ENCODE measurements around the gene AFDN.
A peak's percentile ranks its signal among the peaks of the same experiment; 100 is the strongest.

The AFDN gene

GRCh38 chr6:167843023-167843422 is 16.3 kb downstream of the AFDN start:
- no peak for DNase-seq

DNA sequence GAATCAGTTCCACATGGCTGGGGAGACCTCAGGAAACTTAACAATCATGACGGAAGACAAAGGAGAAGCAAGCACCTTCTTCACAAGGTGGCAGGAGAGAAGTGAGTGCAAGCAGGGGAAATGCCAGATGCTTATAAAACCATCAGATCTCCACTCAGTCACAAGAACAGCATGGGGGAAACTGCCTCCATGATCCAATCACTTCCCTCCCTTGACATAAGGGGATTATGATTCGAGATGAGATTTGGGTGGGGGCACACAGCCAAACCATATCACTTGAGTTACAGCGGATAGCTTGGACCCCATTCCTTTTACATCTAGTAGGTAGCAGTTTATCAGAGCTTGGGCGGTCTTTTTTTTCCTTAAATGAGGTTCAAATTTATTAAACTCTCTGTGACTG is 19.1 kb downstream of the AFDN start:
- DNase-seq, result no peak

GRCh38 chr6:167846997-167847606 is 20.4 kb downstream of the AFDN start:
- peak; percentile 65 for DNase-seq

DNA sequence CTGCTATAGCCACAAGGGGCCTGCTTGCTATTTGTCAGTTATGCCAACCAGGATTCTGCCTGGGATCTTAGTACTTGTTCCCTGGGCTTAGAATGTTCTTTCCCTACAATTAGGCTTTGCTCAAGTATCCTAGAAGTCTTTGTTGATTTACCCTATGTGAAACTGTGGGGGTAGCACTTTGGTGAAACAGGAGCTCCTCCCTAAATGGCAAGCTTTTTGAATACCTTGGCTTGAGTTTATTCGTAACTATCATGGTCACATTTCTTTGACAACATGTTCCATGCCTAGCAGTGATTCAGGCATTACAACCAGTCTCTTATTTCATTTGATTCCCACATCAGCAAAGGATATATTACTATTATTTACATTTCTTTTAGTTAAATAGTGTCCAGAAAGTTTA is 21.2 kb downstream of the AFDN start:
- DNase-seq, result no peak

DNA sequence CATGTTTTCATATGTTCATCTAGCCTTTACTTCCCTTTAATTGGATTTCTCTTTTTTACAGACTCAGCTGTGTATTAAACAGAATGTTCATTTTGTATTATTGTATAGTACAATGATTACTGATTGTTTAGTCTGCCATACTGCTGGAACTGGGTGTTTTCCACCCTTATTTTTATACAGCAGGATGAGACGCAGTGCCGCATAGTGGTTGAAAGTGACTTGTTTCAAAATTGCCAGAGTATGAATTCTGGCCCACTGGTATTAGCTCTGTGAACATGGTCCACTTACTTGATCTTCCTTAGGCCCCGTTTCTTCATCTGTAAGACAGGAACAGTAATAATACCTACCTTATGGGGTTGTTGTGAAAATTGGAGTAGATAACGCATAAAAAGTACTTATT is 22.1 kb downstream of the AFDN start:
- no peak for DNase-seq

GRCh38 chr6:167849846-167850459 is 23.2 kb downstream of the AFDN start:
- no peak for DNase-seq

DNA sequence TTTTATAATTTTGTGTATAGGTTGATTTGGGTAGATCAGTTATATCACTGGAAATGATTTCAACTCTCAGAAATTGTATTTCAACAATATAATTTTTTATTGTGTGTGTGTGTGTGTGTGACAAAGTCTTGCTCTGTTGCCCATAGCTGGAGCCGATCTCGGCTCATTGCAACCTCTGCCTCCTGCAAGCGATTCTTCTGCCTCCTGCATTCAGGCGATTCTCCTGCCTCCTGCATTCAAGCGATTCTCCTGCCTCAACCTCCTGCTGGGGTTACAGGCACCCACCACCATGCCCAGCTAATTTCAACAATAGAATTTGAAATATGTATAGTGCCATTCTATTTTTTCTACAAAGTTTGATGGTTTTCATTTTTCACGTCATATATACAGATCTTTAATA is 24.1 kb downstream of the AFDN start:
- no peak for DNase-seq

- DNase-seq, result no peak
Observed at GRCh38 chr6:167851370-167851952, 24.8 kb downstream of the AFDN start.

GRCh38 chr6:167855825-167856425 is 29.2 kb downstream of the AFDN start:
- peak; percentile 91 for DNase-seq

GRCh38 chr6:167856474-167856873 is 29.8 kb downstream of the AFDN start:
- DNase-seq, result no peak

- DNase-seq, result peak; percentile 10
Observed at GRCh38 chr6:167856999-167857660, 30.4 kb downstream of the AFDN start.

GRCh38 chr6:167858086-167858591 is 31.4 kb downstream of the AFDN start:
- peak; percentile 47 for DNase-seq

GRCh38 chr6:167858842-167859664 is 32.3 kb downstream of the AFDN start:
- DNase-seq, result no peak

GRCh38 chr6:167860550-167861226 is 34.0 kb downstream of the AFDN start:
- DNase-seq, result no peak

DNA sequence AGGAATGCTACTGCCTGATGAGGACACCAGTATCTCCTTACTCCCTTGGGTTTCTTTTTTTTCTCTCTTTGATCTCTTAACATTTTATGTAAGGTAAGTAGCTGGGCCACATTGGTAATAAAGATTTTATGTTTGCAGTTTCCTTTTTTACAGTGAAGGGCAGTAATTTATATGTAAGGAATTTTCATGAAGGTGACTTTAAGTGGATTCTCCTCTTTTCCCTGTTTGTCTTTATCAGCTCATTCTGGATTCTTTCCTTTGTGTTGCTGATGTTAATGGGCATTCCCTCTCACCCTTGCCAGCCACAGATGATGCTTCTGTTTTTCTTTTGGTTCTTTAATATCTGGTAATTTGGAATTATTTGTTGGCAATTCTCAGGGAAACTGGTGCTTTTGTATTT is 34.7 kb downstream of the AFDN start:
- DNase-seq, result no peak

DNA sequence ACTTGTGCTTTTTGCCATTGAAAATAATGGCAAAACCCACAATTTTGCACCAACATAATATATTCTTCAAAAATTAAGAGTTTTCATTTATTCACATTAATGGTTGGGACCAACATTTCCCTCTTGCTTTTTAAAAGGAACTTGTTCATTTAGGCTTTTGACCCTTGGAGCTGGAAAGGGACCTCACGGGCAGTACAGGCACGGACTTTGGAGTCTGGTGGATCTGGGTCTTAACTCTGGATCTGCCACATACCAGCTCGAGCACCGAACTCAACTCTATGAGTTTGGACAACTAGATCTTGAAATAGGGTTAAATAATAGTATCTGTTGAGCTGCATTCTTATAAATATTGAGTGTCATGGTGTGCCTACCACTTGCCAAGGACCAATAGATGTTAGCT is 37.2 kb downstream of the AFDN start:
- no peak for DNase-seq

GRCh38 chr6:167866642-167867041 is 39.9 kb downstream of the AFDN start:
- DNase-seq, result no peak

- DNase-seq, result no peak
Observed at GRCh38 chr6:167870321-167870720, 43.6 kb downstream of the AFDN start.

DNA sequence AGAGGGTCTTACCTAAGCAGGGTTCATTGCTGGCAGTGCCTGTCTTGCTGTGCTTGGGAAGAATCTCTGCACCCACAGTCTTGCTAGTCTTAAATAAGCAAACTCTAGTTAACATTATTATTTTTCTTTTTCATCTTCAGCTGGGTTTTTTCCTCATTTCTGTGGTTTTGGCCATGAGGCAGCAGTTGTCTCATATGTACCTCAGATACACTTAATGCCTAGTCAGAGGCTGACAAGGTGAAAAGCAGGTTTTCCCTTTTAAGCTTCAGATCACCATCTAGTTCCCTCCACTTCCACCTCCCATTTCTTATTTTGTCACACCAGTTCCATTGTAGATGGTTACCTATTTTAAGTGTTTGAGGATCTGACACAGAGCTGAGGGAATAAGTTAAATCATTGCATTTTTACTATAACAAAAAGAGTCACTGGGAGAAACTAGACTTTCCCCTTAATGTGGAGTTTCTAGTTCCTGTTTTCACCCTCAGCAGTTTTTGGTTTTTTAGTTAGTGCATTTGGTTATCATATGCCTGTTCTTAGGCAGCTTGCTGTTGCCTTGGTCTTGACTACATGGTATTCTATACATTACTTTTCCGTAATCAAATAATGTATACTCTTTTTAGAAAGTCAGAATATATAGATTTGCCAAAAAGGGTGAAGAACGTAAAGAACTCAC is 46.0 kb downstream of the AFDN start:
- no peak for DNase-seq

- DNase-seq, result no peak
Observed at GRCh38 chr6:167877994-167878779, 51.5 kb downstream of the AFDN start.
